Colonic mucosa (tissue), 4 donors: ENCODE measurements around the gene DHX40. TPM values are rescaled to one million over a fixed set of nuclear protein-coding genes. Genes with fewer than 3 reads are reported as not detected.

Experiments
- DNase-seq: peaks from one replicate; pipeline ENCODE4 v3.0.0-alpha.2; 2020
- H3K27ac ChIP-seq: fragments of 200-600 bp; one replicate; pipeline ENCODE4 v1.8.0; 2021
- H3K27me3 ChIP-seq: fragments of 200-600 bp; one replicate; pipeline ENCODE4 v1.8.0; 2021
- H3K36me3 ChIP-seq: fragments of 200-600 bp; one replicate; pipeline ENCODE4 v1.8.0; 2021
- H3K4me1 ChIP-seq: fragments of 200-600 bp; one replicate; pipeline ENCODE4 v1.8.0; 2021; ENCODE audit warnings: mild to moderate bottlenecking
- H3K4me3 ChIP-seq: fragments of 200-600 bp; one replicate; pipeline ENCODE4 v1.8.0; 2021
- H3K9ac ChIP-seq, 2 donors: one replicate each; pipeline ENCODE4 v1.7.0; 2013; ENCODE audit warnings: control low read depth in 2 of 2, low read depth in 2 of 2, low read length in 2 of 2
- H3K9me3 ChIP-seq: fragments of 200-600 bp; one replicate; pipeline ENCODE4 v1.8.0; 2021
- intact Hi-C: fragments of 100-400 bp; cut with DNase I; formaldehyde crosslinking; loops from one replicate; pipeline ENCODE4 v1.14.1; 2022
- total RNA-seq, 2 donors: library from RNA; stranded (reverse); fragmentation: NEBNext Ultra II Directional in 1 of 2; extraction: Animal tissue kit (Norgen Biotek cat#: 25700) in 1 of 2; gene quantifications; one replicate each; pipeline ENCODE4 v1.2.1, GENCODE V29; 2021
- TF ChIP-seq, protein P1 (sequence below): fragments of 200-600 bp; IDR thresholded peaks from one replicate; pipeline ENCODE4 v1.8.0; 2022; ENCODE audit warnings: antibody characterized with exemption, mild to moderate bottlenecking
- donor health status: healthy.
- donor health status: DM: no; HTN: no; CAD: no.
- donor health status: DM: no; HTN: no; CAD: no.

The DHX40 gene
- total RNA-seq, 2 donors from 2014 or later, result 15.2 to 22.7 TPM

DNA sequence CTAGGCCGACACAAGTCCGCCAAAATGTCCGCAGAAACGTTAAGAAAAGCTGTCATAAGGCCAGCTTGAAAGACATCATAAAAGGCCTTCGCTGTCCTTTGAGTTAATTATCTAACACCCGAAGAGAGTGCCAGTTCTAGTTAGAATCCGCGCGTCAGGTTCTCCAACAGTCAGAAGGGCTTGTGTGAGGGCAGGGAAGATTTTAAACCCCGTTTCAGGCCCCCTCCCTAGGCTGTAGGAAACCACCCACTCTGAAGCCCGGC is 53.6 kb downstream of the DHX40 start:
- intact Hi-C loops, result no loop called here
- Histone ChIP-seq H3K9me3 (no peaks in the 10 kb centered on the region), H3K27me3 (no peaks in the 10 kb centered on the region), H3K4me1 (no peaks in the 10 kb centered on the region), H3K36me3 (no peaks in the 10 kb centered on the region), H3K27ac (peak overlapping the region; percentile 97), H3K9ac (peak overlapping the region; percentile 92 to 98), H3K4me3 (peak overlapping the region; percentile 62)
- DNase-seq, result no peak
- TF ChIP-seq, protein P1, sequence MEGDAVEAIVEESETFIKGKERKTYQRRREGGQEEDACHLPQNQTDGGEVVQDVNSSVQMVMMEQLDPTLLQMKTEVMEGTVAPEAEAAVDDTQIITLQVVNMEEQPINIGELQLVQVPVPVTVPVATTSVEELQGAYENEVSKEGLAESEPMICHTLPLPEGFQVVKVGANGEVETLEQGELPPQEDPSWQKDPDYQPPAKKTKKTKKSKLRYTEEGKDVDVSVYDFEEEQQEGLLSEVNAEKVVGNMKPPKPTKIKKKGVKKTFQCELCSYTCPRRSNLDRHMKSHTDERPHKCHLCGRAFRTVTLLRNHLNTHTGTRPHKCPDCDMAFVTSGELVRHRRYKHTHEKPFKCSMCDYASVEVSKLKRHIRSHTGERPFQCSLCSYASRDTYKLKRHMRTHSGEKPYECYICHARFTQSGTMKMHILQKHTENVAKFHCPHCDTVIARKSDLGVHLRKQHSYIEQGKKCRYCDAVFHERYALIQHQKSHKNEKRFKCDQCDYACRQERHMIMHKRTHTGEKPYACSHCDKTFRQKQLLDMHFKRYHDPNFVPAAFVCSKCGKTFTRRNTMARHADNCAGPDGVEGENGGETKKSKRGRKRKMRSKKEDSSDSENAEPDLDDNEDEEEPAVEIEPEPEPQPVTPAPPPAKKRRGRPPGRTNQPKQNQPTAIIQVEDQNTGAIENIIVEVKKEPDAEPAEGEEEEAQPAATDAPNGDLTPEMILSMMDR, result no peak

DNA sequence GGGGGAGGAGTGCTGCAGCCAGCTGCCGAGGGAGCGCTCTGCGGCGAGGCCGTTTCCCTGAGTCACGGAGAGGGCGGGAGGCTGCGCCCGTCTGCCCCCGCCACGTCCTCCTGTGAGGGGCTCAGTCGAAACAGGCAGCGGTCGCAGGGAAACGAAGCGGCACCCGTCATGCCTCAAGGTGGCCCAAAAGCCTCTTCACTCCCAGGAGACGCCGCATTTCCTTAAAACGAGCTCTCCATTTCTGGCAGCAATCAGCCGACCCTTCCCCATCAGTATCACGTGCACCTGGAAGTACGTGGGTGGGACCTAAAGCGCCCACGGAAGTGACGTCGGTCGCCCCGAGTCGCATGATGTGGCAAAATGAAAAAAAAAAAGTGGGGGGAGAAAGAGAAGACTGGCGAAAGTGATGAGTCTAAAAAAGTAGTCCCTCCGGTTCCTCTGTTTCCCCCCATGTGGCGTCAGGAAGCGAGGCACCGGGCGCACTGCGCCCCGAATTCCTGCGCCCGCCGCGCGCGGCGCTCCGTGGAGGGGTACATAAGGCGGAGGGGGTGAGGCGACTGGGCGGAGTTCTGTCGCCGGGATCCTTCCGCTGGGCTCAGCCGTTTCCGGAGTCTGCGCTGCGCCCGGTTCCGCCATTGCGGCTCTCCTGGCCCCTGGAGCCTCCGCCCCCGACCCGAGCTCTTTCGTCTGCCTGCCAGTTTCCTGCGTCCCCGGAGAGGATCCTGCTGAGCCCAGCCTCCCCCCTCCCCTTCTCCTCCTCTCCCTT is 54.1 kb downstream of the DHX40 start, which contains the start of gene CLTC:
CLTC (plus strand) TSS at position 598 of the 766 bp plus-strand sequence. CDS start 237 bp downstream, outside the sequence.
- Histone ChIP-seq H3K27me3 (no peaks in the 10 kb centered on the region), H3K4me3 (peak within 1 kb of the TSS; percentile 62), H3K9ac (peak within 1 kb of the TSS; percentile 95 to 98), H3K9me3 (no peaks in the 10 kb centered on the region), H3K27ac (peak within 1 kb of the TSS; percentile 97), H3K36me3 (no peaks in the 10 kb centered on the region), H3K4me1 (no peaks in the 10 kb centered on the region)
- peak; percentile 92 for DNase-seq
- TF ChIP-seq, protein P1, result no peak
- intact Hi-C loops, result no loop called here

DNA sequence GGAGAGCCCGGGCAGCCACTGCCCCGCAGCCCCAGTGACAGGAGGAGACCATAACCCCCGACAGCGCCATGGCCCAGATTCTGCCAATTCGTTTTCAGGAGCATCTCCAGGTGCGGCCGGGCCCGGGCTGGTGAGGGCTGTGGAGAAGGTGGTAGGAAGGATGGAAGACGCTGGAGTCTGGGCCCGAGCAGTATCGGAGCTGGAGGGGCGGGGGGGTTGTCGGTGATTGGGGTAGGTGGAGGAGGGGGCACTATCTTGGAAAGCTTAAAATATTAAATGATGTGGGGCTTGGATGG is 54.6 kb downstream of the DHX40 start:
- no peak for DNase-seq
- TF ChIP-seq, protein P1, result no peak
- peak overlapping the region; percentile 95 to 98 for H3K9ac ChIP-seq
- peak overlapping the region; percentile 62 for H3K4me3 ChIP-seq
- H3K36me3 ChIP-seq, result no peaks in the 10 kb centered on the region
- H3K9me3 ChIP-seq, result no peaks in the 10 kb centered on the region
- no peaks in the 10 kb centered on the region for H3K4me1 ChIP-seq
- no peaks in the 10 kb centered on the region for H3K27me3 ChIP-seq
- intact Hi-C loops, result no loop called here
- peak overlapping the region; percentile 97 for H3K27ac ChIP-seq

DNA sequence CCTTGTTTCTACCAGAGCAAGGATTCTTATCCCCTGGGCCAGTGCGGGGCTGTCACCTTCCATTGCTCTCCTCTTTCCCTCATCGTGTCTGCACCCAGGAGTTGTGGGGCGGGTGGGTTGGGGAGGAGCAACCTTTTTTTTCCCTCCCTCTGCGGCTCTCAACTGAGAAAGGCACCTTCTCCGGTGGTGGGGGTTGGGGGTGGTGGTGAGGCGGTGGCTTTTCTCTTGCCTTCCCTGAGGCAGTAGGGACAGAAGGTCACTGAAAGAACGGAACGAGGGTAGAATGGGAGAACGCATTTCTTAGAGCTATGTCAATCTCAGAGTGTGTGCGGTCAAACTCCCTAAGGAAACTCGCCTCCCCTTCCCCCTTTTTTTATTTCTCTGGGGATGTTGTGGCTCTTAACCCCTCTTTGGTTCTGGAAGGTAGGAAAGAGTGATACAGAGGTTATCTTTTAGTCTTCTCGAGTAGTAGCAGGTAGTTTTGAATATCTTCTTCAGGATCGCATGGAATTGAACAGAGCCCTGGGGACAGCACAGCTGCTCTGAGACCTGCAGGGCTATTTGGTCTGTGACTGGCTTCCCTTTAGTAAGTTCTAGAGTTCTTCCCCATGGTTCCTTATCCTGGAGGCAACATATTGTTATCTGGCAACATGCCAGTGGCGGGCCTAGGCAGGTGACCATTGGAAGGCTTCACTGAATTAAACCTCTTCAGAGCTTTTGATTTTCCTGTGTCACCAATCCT is 55.3 kb downstream of the DHX40 start:
- H3K4me1 ChIP-seq, result no peaks in the 10 kb centered on the region
- TF ChIP-seq, protein P1, result no peak
- no peaks in the 10 kb centered on the region for H3K9me3 ChIP-seq
- peak overlapping the region; percentile 62 for H3K4me3 ChIP-seq
- peak overlapping the region; percentile 97 for H3K27ac ChIP-seq
- intact Hi-C loops, result no loop called here
- peak; percentile 68 for DNase-seq
- H3K9ac ChIP-seq, result peak overlapping the region; percentile 95 to 98
- no peaks in the 10 kb centered on the region for H3K27me3 ChIP-seq
- no peaks in the 10 kb centered on the region for H3K36me3 ChIP-seq

DNA sequence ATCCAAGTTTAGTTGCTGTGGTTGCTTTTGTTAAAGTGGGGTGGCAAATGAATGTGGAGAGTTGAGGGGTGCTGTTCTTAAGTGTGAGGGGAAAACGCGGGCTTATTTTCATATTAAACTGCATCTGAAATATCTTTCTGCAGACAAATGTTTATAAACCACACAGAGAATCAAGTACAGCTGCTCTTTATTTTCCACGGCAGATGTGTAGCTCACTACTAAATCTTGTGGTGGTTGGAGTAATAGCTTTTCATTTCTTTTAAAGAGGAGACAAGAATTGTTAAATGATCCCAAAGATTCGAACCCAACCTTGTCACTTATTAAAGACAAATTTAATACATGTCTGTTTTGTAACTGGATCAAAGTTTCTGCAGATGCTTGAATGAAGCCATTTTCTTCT is 56.4 kb downstream of the DHX40 start:
- H3K4me1 ChIP-seq, result no peaks in the 10 kb centered on the region
- no peaks in the 10 kb centered on the region for H3K9me3 ChIP-seq
- no peaks in the 10 kb centered on the region for H3K36me3 ChIP-seq
- H3K27ac ChIP-seq, result no peak overlapping the region
- intact Hi-C loops, result no loop called here
- no peak overlapping the region for H3K9ac ChIP-seq
- DNase-seq, result no peak
- peak overlapping the region; percentile 62 for H3K4me3 ChIP-seq
- TF ChIP-seq, protein P1, result no peak
- no peaks in the 10 kb centered on the region for H3K27me3 ChIP-seq
